IMR-90 (cell line): ENCODE data around the gene MLEC.

Experiments
- BHLHE40 ChIP-seq: fragments of 150-350 bp; IDR thresholded peaks from 2 replicates; pipeline ENCODE4 v1.6.1; 2016; ENCODE audit warnings: mild to moderate bottlenecking, low read depth, low read length
- CHD1 ChIP-seq: IDR thresholded peaks from 2 replicates; pipeline ENCODE4 v1.6.1; 2012; ENCODE audit warnings: low read depth, low read length, improper control_type of control experiment
- CTCF ChIP-seq: conservative IDR thresholded peaks from 2 replicates; pipeline ENCODE4 v1.5.1; 2012; ENCODE audit warnings: mild to moderate bottlenecking, low read depth, low read length, improper control_type of control experiment
- FOS ChIP-seq: fragments of 150-350 bp; IDR thresholded peaks from 2 replicates; pipeline ENCODE4 v1.6.1; 2016; ENCODE audit warnings: low read depth, low read length
- MAFK ChIP-seq: IDR thresholded peaks from 2 replicates; pipeline ENCODE4 v1.6.1; 2012; ENCODE audit warnings: low read depth, low read length, improper control_type of control experiment
- POLR2A ChIP-seq: IDR thresholded peaks from 2 replicates; pipeline ENCODE4 v1.6.1; 2012; ENCODE audit warnings: mild to moderate bottlenecking, low read depth, low read length
- RAD21 ChIP-seq: IDR thresholded peaks from 2 replicates; pipeline ENCODE4 v1.6.1; 2012; ENCODE audit warnings: low read length, improper control_type of control experiment
- RCOR1 ChIP-seq: IDR thresholded peaks from 2 replicates; pipeline ENCODE4 v1.6.1; 2012; ENCODE audit warnings: mild to moderate bottlenecking, low read length, improper control_type of control experiment; ENCODE audit not compliant: insufficient replicate concordance
- RFX5 ChIP-seq: IDR thresholded peaks from 2 replicates; pipeline ENCODE4 v1.8.0; 2012; ENCODE audit warnings: low read depth, mild to moderate bottlenecking, low read length, moderate library complexity
- SMC3 ChIP-seq: fragments of 150-350 bp; IDR thresholded peaks from 2 replicates; pipeline ENCODE4 v1.6.1; 2016; ENCODE audit warnings: low read depth, mild to moderate bottlenecking, antibody characterized with exemption, low read length, moderate library complexity
- USF2 ChIP-seq: fragments of 150-350 bp; IDR thresholded peaks from 2 replicates; pipeline ENCODE4 v1.6.1; 2017; ENCODE audit warnings: mild to moderate bottlenecking, antibody characterized with exemption, low read length, low read depth

- no peak for TF ChIP-seq USF2
- TF ChIP-seq POLR2A = no peak
- no peak for TF ChIP-seq SMC3
- TF ChIP-seq CTCF = no peak
- no peak for TF ChIP-seq RCOR1
- TF ChIP-seq CHD1 = no peak
- no peak for TF ChIP-seq BHLHE40
- no peak for TF ChIP-seq RAD21
- no peak for TF ChIP-seq RFX5
- no peak for TF ChIP-seq FOS
- no peak for TF ChIP-seq MAFK
Observed at GRCh38 chr12:120656008-120656407, 30.9 kb upstream of the MLEC start.
